ENCODE data around the gene ZBTB33.

ZBTB33 gene

GRCh38 chrX:120262859-120263708, 12.5 kb downstream of the ZBTB33 start:
- peak; percentile 21 for DNase-seq (ENCODE audit: low spot score)

- peak; percentile 34 for DNase-seq (ENCODE audit: low spot score)
Observed at GRCh38 chrX:120264341-120264740, 13.7 kb downstream of the ZBTB33 start.

GRCh38 chrX:120269373-120270035, 18.9 kb downstream of the ZBTB33 start:
- no peak for DNase-seq (ENCODE audit: low spot score)

GRCh38 chrX:120270567-120270966, 20.0 kb downstream of the ZBTB33 start:
- no peak for DNase-seq (ENCODE audit: low spot score)

- no peak for DNase-seq (ENCODE audit: low spot score)
Observed at GRCh38 chrX:120271218-120271617, 20.6 kb downstream of the ZBTB33 start.

- no peak for DNase-seq (ENCODE audit: low spot score)
Observed at GRCh38 chrX:120274145-120274544, 23.5 kb downstream of the ZBTB33 start.

GRCh38 chrX:120274958-120275357, 24.3 kb downstream of the ZBTB33 start:
- no peak for DNase-seq (ENCODE audit: low spot score)

GRCh38 chrX:120281021-120281624, 30.5 kb downstream of the ZBTB33 start:
- DNase-seq (ENCODE audit: low spot score) = no peak

GRCh38 chrX:120281761-120282160, 31.1 kb downstream of the ZBTB33 start:
- no peak for DNase-seq (ENCODE audit: low spot score)

GRCh38 chrX:120282697-120283096, 32.1 kb downstream of the ZBTB33 start:
- DNase-seq (ENCODE audit: low spot score) = no peak

GRCh38 chrX:120286733-120287512, 36.3 kb downstream of the ZBTB33 start:
- no peak for DNase-seq (ENCODE audit: low spot score)

- DNase-seq (ENCODE audit: low spot score) = no peak
Observed at GRCh38 chrX:120287513-120288112, 37.0 kb downstream of the ZBTB33 start.

GRCh38 chrX:120290107-120290506, 39.5 kb downstream of the ZBTB33 start:
- DNase-seq (ENCODE audit: low spot score) = no peak

- no peak for DNase-seq (ENCODE audit: low spot score)
Observed at GRCh38 chrX:120291211-120291610, 40.6 kb downstream of the ZBTB33 start.

- no peak for DNase-seq (ENCODE audit: low spot score)
Observed at GRCh38 chrX:120293015-120293414, 42.4 kb downstream of the ZBTB33 start.

GRCh38 chrX:120294651-120295050, 44.0 kb downstream of the ZBTB33 start:
- DNase-seq (ENCODE audit: low spot score) = no peak

- no peak for DNase-seq (ENCODE audit: low spot score)
Observed at GRCh38 chrX:120297923-120298322, 47.3 kb downstream of the ZBTB33 start.

- DNase-seq (ENCODE audit: low spot score) = no peak
Observed at GRCh38 chrX:120299928-120300327, 49.3 kb downstream of the ZBTB33 start.

GRCh38 chrX:120301497-120301896, 50.9 kb downstream of the ZBTB33 start:
- DNase-seq (ENCODE audit: low spot score) = no peak

GRCh38 chrX:120301960-120302359, 51.3 kb downstream of the ZBTB33 start:
- DNase-seq (ENCODE audit: low spot score) = no peak

GRCh38 chrX:120302434-120302833, 51.8 kb downstream of the ZBTB33 start:
- DNase-seq (ENCODE audit: low spot score) = no peak

- no peak for DNase-seq (ENCODE audit: low spot score)
Observed at GRCh38 chrX:120304256-120304655, 53.6 kb downstream of the ZBTB33 start.

Data from pons (tissue), 1 donor.